ENCODE results near the gene ABAT.

DNA sequence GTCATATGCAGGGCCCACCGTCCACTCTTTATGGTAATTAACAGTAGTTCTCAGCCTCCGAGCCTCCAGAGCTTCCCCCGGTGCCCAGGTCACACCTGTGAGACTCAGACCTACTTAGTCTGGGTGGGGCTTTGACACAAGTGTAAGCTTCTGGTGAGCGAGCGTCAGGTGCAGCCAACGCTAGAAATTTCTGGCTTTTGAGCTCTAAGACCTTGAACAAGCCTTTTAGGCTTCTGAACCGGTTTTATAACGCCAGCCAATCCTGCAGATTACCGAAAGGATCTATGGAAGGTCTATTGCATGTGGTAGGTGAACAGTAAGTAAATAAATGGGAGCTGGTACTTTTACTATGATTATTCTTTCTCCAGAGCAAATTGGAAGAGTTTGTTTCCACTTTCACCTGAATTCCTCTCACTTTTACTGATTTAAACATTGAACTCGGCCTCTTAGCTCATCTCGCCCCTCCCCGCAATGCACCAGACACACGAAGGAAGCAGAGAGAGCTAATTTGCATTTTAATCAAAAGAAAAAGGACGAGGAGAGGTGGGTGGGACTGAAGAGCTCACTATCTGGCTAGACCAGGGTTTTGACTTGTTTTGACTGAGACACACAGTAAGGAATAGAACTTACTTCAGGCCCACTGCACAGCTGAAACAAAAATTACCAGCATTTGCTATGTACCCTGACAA is 47.1 kb downstream of the ABAT start:
- TF ChIP-seq SIN3A (IDR thresholded peaks at IDR 0.05; ENCODE audit: borderline replicate concordance, insufficient read depth, low read length) (no peak), POLR2AphosphoS5 (IDR thresholded peaks at IDR 0.05; ENCODE audit: low read depth, low read length) (no peak), REST (IDR thresholded peaks at IDR 0.05; ENCODE audit: insufficient read depth in 1 of 2, low read depth in 2 of 2, low read length in 2 of 2) (no peak), TAF1 (IDR thresholded peaks at IDR 0.05; ENCODE audit: borderline replicate concordance, insufficient read depth, low read length) (no peak)

All from PFSK-1 (cell line).